ENCODE data around the gene DNAH11. TPM values are rescaled to one million over a fixed set of nuclear protein-coding genes. Genes with fewer than 3 reads are reported as not detected.
"Not testable (repeated sequence)": the region's sequence is repeated elsewhere in the genome, so short reads cannot be mapped to it uniquely, and the experiment has no call there.

Gene DNAH11
- total RNA-seq, 1 donor from 2014 or later = 0.82 TPM

DNA sequence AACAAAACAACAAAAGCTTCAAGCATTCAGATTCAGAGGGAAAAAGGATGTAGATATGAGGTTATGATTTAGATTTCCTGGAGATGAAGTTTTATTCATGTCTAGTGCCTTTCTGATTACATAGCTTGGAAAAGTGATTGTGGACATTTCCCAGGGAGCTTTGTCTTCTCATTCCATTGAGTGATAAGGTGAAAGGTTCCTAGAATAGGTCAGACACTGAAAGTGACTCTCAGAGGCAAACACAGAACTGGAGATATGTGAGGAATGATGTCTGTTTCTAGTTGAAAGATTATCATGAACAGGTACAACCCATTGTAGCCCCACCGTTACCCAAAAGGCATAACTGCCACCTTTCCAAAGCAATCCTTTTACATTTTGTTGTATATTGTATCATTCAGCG lies 223.4 kb downstream of the DNAH11 start:
- no peak for DNase-seq (ENCODE audit: low spot score in 2 of 2)
- FAIRE-seq = no peak

DNA sequence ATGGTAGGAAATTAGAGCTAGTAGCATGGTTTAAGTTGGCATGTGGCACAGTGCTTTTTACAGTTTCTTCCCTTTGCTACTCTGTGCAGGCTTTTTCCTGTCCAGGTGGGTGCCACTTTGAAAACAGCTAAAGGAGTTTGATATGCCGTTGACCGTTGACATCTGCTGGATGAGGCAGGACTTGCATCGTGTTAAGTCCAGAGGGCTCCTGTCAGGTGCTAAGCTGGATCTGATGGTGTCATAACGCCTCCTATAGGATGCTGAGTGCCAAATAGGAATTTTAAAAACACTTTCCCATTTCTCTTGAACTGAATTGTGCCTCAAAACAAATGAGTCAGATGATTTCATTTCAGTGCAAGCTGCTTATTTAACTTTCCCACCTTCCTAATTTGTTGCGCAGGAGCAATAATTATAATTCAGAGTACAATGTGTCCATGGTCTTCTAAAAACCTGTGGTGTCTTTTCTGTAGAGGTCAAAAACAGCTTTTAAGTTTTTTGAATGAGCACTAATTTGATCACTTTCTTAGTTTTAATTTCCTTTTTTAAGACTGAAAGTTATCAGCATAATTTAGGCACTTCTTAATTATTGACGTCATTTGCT lies 224.6 kb downstream of the DNAH11 start:
- DNase-seq (ENCODE audit: low spot score in 2 of 2) (peak in 1 of 2 donors; percentile 10), FAIRE-seq (no peak)

DNA sequence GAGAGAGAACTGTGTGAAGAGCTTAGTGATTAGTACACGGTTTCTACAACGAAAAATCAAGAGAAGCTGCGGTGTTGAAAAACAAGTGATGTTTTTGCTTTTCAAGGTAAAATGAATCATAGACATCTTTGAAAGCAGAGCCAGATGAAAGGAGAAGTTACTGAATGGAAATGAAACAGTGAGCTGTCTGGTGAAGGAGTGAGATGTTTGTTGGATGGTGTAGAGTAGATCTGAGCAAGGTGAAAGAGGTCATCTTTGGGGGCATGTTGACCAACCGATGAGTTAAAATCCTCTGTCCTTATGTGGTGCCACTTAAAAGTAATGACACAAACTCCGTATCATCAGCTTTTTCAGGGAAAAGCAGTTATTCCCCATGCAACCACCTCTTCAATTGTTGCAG lies 225.4 kb downstream of the DNAH11 start:
- no peak for FAIRE-seq

DNA sequence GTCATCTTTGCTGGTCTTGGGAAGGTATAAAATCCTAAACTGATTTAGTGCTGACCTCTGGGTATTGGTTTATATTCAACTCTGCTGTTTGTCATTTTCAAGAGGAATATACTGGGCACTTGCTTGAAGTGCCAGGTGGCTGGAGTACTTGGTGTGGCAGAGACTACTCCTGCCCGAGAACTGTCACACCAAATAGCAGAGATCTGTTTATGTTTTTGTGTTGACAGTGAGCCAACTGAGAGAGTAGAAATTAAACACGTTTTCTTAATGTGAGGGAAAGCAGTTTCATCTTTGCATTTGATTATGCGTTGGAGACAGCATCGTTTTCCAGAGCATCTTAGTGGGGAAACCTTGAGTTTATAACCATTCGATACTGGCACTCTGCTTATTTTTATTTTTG lies 228.4 kb downstream of the DNAH11 start:
- DNase-seq (ENCODE audit: low spot score in 2 of 2) = no peak
- FAIRE-seq = no peak

More for the DNA sequence above, 225.4 kb downstream of the DNAH11 start:
- DNase-seq (ENCODE audit: low spot score in 2 of 2) = no peak

DNA sequence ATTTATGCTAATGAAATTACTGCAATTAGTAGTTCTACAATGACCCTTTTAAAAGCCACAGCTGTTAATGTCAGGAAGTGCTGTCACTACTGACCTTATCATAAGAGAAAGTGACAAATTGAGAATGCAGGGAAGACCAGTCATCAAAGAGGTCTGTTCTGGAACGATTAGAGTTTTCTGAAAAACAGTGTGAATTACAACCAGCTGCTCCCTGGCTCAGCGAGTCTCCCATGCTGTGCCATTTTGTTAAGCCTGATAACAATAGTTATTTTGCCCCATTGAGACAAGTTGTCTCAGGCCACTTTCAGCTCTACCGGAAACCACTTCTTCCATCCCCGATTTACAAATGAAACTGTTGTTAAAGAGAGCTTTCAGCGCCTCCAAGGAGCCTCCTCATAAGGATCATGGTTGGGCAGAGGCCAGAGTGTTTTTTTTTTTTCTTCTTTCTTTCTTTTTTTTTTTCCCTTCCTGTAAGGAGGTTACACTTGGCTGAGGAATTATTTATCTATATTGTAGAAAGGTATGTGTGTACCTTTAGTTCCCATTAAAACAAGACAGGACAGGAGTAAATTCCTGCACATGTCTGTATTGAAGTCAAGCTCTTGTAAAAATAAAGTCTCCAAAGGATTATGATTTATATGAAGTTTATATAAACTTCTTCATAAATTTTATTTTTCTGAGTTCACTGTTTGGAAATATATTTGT lies 229.2 kb downstream of the DNAH11 start:
- FAIRE-seq (peak; percentile 26), DNase-seq (ENCODE audit: low spot score in 2 of 2) (no peak)

DNA sequence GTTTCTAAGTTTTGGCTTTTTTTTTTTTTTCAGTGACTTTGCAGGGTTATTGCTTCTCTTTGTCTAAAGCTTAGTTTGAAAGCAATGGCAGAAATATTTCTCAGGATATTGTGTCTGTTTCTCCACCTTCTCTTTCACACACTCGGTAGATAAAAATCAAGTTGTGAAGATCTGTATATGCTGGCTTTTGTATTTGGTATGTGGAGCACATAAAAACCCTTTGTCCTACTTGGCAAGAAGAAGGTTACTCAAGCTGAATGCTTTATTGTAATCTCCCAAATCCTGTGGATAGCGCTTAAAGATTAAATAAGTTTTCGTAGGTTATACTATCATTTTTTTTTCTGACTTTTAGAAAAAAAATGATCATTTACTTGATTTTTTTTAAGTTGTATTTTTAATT lies 230.5 kb downstream of the DNAH11 start:
- DNase-seq (ENCODE audit: low spot score in 2 of 2) (peak; percentile 6), FAIRE-seq (peak; percentile 97)

DNA sequence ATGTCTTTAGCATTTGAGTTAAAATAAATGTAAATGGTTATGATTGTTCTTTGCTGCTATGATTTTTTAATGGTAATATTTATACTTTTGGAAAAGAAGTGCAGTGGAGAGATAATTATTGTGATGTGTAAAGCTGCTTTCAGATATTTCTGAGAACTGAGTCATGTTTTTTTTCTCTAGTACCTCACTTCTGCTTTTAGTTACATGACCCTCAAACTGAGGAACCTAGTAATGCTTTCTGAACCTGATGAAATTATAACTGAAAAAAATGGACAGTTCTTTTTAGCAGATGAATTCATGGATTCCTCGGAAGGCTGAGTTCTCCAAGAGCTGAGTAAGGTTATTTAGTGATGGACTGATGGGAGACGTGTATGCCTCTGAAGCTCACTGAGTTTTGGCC lies 235.1 kb downstream of the DNAH11 start:
- no peak for FAIRE-seq
- DNase-seq (ENCODE audit: low spot score in 2 of 2) = no peak

DNA sequence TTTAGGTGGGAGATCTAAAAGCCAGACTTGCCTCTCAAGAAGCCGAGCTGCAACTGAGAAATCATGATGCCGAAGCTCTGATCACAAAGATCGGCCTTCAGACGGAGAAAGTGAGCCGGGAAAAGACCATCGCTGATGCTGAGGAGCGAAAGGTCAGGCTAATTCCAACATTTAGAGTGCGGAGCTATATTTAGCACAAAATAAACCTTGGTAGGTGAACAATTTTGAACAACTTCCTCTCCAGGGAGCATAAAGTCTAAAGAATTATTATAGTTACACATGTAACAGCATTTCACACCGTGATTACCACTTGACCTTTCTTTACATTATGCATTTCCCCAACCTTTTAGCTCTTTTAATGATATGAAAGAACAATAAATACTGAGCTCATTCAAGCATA lies 236.1 kb downstream of the DNAH11 start:
- no peak for DNase-seq (ENCODE audit: low spot score in 2 of 2)
- no peak for FAIRE-seq

DNA sequence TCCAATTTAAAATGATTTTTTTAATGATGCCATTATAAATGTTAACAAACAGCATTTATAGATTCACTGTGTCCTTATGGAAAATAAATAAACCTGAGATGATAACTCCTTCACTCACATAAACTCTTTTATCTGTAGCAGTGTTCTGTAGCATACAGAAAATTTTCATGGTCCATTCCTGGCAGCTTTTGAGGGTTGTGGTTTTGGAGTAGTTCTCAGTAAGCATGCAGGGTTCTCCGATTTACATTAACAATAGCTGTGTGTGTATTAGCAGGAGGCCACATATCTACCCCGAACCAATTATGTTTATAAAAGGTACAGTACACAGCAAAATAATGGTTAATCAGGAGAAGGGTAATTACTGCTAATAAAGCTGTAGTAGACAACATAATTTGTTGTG lies 240.2 kb downstream of the DNAH11 start:
- FAIRE-seq (no peak), DNase-seq (ENCODE audit: low spot score in 2 of 2) (no peak)

DNA sequence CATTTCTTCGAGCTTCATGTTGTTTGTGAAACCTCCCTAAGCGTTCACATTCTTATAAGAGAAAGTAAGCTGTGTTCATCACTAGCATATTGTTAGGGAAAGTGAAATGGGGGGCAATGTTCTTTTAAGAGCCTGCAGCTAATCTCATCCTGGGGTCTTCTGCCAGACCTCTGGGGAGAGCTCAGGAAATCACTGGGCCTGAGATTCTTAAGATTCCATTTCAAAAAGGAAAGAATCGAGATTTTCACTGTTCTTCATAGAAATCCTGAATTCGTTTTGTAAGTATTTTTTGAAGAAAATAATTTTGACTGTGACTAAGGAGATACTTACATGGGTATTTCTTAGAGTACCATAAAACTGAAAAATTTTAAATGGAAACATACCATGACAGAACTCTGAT lies 242.2 kb downstream of the DNAH11 start:
- FAIRE-seq = no peak
- DNase-seq (ENCODE audit: low spot score in 2 of 2) = no peak

DNA sequence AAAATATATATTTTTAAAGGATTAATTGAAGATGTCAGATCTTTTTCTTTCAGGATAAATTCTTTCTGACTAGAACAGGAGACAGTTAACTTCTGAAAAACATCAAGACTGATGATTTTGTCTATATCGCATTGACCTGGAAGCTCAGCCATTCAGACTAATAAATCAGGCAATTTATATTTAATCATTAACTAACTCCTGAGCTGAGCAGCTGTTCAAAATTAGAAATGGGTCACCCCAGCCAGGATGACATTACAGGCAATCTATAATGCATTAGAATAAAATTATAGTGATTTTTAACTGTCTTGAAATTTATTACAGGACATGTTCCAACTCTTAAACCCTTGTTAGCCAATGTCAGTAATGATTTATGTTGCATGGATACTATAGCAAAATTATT lies 263.0 kb downstream of the DNAH11 start:
- FAIRE-seq (no peak), DNase-seq (ENCODE audit: low spot score in 2 of 2) (no peak)

DNA sequence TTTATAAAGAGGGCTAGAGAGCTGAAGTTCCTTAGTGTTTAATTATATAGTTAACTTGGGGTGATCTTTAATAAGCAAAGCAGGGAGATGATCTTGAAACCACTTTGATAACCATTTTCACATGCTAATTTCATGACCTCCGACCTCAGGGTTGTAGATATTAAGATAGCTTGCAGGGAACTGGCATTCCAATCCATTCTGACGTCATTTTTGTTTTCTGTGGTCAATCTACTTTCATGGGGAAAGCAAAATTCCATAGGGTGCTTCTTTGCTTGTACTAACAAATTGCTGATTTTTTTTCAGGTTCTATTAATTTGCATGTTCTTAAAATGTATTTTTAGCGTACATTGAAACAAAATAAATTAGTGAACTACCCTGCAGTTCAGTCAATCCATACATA lies 263.5 kb downstream of the DNAH11 start:
- DNase-seq (ENCODE audit: low spot score in 2 of 2) (no peak), FAIRE-seq (no peak)

DNA sequence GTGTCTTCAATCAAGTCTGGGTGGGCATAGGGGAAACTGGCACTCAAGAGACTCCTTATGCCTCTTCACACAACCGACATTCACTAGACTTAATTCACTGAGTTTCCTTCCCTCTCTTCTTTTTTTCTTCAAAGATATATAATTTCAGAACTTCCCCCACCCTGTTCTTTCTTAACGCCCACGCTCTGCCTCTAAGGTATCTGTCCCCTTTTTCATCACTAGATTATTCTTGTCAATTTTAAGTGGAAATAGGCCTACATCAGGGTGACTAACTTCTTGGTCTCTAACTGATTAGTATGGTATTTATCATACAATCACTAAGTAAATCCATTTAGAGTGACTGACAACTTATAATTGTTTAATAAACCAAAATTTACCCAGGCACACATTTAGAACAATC lies 276.2 kb downstream of the DNAH11 start:
- DNase-seq (ENCODE audit: low spot score in 2 of 2) = no peak
- FAIRE-seq = no peak

DNA sequence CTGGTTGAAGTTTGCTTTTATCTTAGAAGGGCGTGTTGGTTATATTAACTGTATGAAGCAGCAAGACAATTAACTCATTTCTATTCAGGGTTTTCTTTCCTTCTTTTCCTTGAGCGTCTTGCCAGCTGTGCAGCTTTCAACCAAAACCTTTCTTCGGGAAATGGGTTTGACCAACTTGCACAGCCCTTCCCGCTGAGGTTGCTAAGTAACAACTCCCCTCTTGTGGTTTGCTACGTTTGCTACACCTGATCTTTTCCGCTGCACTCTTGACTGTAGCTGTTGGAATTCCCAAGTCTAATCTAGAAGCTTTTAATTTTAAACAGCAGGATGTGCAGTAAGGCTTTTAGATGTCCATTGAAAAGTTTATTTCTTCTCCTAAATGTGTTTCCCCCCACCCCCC lies 286.0 kb downstream of the DNAH11 start:
- FAIRE-seq (no peak), DNase-seq (ENCODE audit: low spot score in 2 of 2) (no peak)

DNA sequence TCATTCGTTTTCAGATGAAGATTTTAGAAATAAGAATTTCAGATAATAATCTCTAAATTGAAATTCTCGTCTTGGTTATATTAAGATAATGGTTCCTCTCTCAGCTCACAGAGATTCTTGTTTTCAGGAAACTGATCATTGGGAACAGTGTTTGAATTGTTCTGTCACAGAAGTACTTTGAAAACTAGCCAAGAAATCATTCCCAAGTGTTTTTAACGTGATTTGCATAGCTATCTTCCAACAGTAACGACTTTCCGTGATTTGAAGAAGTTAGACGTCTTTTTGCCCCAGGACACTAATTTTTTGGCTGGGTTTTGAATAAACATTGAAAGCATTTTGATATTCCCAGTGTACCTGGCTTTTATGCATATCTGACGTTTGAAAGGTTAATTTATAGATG lies 286.9 kb downstream of the DNAH11 start:
- FAIRE-seq = no peak

DNA sequence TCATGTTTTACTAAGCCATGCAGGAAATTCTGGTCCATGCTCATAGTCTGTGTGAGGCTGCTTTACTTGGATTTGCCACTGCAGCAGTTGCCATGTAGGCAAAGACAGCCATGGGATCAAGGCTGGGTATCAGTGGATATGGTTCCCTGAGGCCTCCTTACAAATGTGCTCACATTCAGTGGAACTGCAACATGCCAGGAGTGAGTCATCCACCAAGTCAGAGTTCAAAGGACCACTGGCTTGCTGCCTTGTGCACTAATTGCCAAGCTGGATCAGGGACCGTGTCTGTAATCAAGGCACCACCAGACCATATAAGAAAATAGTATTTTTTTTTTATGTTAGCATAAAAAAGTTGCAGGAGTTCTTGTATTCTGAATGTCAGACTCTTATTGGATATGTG lies 301.9 kb downstream of the DNAH11 start:
- FAIRE-seq (no peak), DNase-seq (ENCODE audit: low spot score in 2 of 2) (no peak)

More for the DNA sequence above, 286.9 kb downstream of the DNAH11 start:
- DNase-seq (ENCODE audit: low spot score in 2 of 2) = no peak

DNA sequence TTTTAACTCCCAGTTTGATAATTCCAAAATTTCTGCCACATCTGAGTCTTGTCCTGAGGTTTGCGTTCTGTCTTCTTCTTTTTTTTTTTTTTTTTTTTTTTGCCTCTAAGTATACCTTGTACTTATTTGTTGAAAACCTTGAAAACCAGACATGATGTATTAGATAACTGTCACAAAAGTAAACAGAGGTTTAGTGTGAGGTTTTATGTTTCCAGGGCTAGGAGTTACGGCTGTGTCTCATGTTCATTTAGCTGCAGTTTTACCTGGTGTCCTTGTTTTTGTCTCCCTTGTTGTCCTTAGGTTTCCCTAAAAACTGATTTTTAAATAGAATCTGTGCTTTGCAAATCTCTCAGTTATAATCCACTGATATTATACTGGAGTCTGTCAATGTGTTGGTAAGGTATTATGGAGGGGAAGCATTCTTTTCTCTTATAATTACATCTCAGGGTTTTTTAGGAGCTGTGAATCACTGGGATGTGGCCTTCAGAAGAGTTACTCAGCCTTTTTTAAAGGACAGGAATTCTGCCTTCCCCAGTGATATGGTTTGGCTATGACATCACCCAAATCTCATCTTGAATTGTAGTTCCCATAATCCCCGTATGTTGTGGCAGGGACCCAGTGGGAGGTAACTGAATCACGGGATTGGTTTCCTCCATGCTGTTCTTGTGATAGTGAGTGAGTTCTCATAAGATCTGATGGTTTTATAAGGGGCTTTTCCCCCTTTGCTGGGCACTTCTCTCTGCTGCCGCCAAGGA lies 307.9 kb downstream of the DNAH11 start:
- DNase-seq (ENCODE audit: low spot score in 2 of 2) (no peak), FAIRE-seq (no peak)

DNA sequence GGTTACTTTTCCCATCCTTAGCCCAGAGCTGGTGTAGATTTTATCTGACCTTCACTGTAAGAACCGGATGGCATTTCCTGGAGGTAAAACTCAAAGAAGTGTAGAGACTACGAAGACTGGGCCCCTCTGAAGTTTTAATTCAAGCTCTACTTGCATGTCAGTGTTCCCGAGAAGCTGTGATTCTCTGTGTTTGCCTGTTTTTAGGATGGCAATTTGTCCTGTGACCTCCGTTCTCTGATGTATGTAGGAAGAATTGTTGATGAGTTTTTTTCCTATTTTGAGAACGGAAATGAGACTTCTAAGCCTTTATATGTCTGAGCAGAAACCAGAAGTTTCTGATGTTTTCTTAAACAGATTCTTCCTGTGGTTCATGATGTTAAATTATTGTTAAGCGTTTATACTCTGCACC lies 308.7 kb downstream of the DNAH11 start:
- no peak for FAIRE-seq
- DNase-seq (ENCODE audit: low spot score in 2 of 2) = no peak

DNA sequence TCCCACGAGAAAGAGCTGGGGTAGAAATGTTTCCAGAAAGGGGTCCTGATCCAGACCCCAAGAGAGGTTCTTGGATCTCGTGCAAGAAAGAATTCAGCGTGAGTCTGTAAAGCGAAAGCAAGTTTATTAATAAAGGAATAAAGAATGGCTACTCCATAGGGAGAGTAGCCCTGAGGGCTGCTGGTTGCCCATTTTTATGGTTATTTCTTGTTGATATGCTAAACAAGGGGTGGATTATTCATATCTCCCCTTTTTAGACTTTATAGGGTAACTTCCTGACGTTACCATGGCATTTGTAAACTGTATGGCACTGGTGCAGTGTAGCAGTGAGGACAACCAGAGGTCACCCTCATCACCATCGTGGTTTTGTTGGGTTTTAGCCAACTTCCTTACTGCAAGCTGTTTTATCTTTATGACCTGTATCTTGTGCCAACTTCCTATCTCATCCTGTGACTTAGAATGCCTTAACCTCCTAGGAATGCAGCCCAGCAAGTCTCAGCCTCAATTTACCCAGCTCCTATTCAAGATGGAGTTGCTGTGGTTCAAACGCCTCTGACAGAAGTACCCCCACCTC lies 322.9 kb downstream of the DNAH11 start:
- not testable (repeated sequence) for DNase-seq (ENCODE audit: low spot score in 2 of 2); FAIRE-seq

DNA sequence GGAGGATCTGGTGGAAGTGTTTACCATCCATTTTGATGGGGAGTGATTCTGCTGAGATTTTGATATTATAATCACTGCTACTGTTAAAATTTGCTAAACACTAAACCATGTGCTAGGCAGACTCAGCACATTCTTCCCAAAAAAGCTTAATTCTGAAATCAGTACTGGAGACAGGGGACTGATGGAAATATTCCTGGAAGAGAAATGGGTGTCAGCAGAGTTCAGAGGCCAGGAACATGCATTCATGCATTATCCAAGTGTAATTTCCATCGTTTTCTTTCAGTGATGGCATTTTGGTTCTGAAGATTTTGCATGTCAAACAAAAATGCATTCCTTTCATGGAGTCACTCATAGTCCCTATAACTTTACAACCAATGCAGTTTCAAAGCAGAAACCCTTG lies 323.9 kb downstream of the DNAH11 start:
- no peak for DNase-seq (ENCODE audit: low spot score in 2 of 2)

DNA sequence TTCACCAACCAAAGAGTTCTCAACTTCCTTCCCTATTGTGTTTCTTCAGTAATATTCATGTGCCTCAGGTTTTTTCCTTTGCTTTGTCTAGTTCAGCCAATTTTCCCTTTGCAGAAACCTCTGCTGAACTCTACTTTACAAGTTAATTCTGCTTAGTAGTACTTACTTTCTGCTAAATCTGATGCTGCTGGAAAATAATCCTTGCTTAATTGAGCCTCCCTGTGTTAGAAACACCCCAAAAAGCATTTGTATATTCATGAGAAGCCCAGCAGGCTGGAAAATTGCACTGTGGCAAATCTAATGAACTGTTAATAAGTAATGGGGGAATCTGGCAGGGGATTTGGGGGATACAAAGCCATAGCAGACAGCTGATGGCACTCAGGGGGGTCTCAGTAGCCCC lies 324.4 kb downstream of the DNAH11 start:
- no peak for FAIRE-seq
- no peak for DNase-seq (ENCODE audit: low spot score in 2 of 2)

More for the DNA sequence above, 323.9 kb downstream of the DNAH11 start:
- no peak for FAIRE-seq

Data from frontal cortex (tissue), 4 donors.